Posterior vena cava (tissue), 2 donors: ENCODE data around the gene FOXN3. TPM values are rescaled to one million over a fixed set of nuclear protein-coding genes. Genes with fewer than 3 reads are reported as not detected.

Experiments
- DNase-seq: peaks from one replicate; pipeline ENCODE4 v3.0.0-alpha.2; 2020; ENCODE audit warnings: low spot score
- intact Hi-C, 2 donors: fragments of 100-400 bp; cut with DNase I; formaldehyde crosslinking; loops; one replicate each; pipeline versions ENCODE4 v1.14.1 to v1.14.2; 2022 to 2023
- long read RNA-seq, 2 donors: library from polyadenylated mRNA; unstranded; transcript quantifications; one replicate each; pipeline ENCODE4 v2.0.0, GENCODE V29; 2020 to 2021
- total RNA-seq, 2 donors: library from RNA; stranded (reverse); fragmentation: NEBNext Ultra II Directional; extraction: Animal tissue kit (Norgen Biotek cat#: 25700); gene quantifications; one replicate each; pipeline ENCODE4 v1.2.1, GENCODE V29; 2021
- donor health status: DM: yes; HTN: yes; CAD: no.
- donor health status: DM: yes; HTN: yes; CAD: no.

The FOXN3 gene
- total RNA-seq = 100 to 1,000 TPM; 138 to 142 TPM
- long read RNA-seq, donor 1, transcript FOXN3-214 (6 exons, 2,692 nt) = major isoform, 12 of 56 reads
- long read RNA-seq, donor 1, partial matches to known transcripts = 4 of 56 reads
- long read RNA-seq, donor 1, other reads (novel, unspliced or antisense) = 34 of 56 reads
- long read RNA-seq, donor 2, transcript FOXN3-219 (5 exons, 2,421 nt) = major isoform, 24 of 101 reads
- long read RNA-seq, donor 2, transcript FOXN3-201 (6 exons, 2,542 nt) = minor isoform, 8 of 101 reads
- long read RNA-seq, donor 2, partial matches to known transcripts = 15 of 101 reads
- long read RNA-seq, donor 2, other reads (novel, unspliced or antisense) = 49 of 101 reads

- DNase-seq = peak; percentile 98
- intact Hi-C loops = loop anchor here in 1 of 2 donors (5.0 to 10.0 kb wide), 2 partner anchors 112 to 495 kb away; no protein-coding TSS in a partner anchor
Measured at GRCh38 chr14:89417091-89417464, at the start of gene FOXN3. Gene FOXN3, minus strand, starts transcription at chr14:89417233. Its CDS starts 4,757 bp downstream, at chr14:89412476.

DNA sequence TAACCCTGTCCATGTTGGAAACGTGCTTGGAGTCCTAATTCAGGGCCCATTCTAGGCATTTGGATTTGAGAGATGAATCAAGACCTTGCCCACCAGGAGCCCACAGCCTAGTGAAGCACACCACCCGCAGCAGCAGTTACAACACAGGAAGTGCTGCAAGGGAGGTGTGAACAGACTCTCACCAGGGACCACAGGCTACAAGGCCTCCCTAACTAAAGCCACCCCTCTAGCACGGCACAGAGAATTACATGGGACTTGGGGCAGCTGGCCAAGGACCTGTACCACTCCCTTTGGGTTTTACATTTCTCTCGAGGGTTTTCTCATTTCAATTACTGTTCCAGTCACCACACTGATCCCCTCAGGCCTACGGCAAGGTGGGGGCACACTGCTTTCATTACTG, 49.5 kb upstream of the FOXN3 start:
- intact Hi-C loops = no loop called here
- DNase-seq = no peak

GRCh38 chr14:89465876-89466275, 48.8 kb upstream of the FOXN3 start:
- intact Hi-C loops = no loop called here
- DNase-seq = no peak

- intact Hi-C loops = no loop called here
- no peak for DNase-seq
Measured at GRCh38 chr14:89461256-89461655, 44.2 kb upstream of the FOXN3 start.

DNA sequence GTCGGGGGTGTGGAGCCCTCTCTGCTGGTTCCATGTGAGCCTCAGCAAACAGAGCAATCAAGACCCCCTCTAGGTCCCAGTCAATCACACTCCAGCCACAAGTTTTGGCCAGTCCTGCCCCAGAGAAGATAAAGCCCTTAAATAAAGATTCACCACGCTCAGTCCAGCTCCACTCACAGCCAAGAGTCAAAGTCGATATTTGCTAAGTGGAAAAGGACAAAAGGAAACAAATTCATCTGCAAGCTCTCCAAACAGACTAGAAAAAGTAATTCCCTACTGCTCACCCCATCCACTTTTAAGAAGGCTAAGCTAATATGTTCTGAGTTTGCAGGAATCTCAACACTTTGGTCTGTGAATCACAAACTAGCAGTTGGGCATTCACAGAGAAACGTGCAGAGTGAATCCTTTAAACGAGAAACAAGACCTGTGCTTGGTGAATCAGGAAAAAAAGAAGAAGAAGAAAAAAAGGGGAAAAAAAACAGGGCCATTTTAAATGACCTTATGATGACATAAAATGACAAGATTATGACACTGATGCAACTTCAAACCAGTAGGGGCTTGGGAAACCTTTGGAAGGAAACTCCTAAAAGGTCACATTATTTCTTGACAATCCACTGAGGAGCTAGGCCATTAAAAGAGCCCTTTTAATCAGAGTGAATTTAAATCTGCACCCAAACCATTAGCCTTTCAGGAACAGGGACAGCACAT, 41.8 kb upstream of the FOXN3 start:
- intact Hi-C loops = no loop called here
- no peak for DNase-seq

GRCh38 chr14:89457007-89457406, 40.0 kb upstream of the FOXN3 start:
- intact Hi-C loops = no loop called here
- DNase-seq = no peak

DNA sequence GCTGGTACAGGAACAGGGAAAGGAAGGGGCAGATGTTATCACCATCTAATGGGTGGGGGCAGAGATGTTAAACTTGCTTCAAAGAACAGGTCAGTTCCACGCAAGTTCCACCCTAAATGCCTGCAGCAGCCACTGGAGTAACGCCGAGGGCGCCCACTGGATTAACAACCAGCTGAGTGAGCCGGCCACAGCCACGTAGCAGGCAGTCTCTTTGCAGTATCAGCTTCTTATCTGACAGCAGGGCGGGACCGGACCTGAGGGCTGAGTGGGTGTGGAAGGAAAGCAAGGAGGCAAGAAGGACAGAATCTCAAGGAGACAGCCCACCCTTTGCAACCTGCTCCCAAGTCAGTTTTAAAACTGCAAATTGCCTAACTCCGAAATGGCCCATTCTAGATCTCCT, 38.4 kb upstream of the FOXN3 start:
- intact Hi-C loops = no loop called here
- no peak for DNase-seq

DNA sequence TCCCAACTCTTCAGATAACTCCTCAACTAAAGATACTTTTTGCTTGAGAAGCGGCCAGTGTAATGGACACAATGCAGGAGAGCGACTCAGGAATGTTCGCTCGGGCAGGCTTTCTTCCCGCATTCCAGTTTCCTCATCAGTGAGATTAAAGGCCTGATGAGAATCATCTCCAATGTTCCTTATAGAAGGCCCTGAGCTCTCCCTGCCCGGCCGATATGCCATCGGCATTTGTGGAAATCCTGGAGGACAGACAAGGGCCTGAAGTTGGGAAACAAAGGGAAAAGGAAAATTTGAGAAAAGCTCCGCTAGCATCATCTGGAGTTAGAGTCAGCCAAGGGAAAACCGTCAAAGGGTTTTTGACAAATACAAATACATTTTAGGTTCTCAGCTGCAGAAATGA, 38.0 kb upstream of the FOXN3 start:
- intact Hi-C loops = no loop called here
- no peak for DNase-seq

DNA sequence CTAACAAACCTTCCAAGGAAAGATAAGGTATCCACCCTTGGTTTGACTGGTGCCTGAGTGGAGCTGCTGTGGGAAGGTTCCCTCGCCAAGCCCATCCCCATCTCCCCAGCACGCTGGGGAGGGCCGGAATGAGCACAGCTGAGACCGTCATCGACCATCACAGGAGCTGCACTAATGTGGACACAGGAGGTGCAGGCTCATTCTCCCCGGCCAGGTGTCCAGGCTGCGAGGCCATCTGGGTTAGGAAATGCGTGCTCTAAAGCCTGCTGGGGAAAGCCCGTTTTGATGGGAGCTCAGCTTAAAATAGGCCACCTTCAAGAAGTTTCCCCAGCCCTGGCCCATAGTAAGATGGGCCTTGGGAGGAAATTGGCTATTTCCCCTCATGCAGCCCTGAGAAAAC, 35.2 kb upstream of the FOXN3 start:
- intact Hi-C loops = no loop called here
- no peak for DNase-seq

- no peak for DNase-seq
- intact Hi-C loops = no loop called here
Measured at GRCh38 chr14:89451229-89451628, 34.2 kb upstream of the FOXN3 start.

GRCh38 chr14:89447182-89447944, 30.3 kb upstream of the FOXN3 start:
- DNase-seq = no peak
- intact Hi-C loops = no loop called here

GRCh38 chr14:89445273-89445973, 28.4 kb upstream of the FOXN3 start:
- intact Hi-C loops = no loop called here
- no peak for DNase-seq

DNA sequence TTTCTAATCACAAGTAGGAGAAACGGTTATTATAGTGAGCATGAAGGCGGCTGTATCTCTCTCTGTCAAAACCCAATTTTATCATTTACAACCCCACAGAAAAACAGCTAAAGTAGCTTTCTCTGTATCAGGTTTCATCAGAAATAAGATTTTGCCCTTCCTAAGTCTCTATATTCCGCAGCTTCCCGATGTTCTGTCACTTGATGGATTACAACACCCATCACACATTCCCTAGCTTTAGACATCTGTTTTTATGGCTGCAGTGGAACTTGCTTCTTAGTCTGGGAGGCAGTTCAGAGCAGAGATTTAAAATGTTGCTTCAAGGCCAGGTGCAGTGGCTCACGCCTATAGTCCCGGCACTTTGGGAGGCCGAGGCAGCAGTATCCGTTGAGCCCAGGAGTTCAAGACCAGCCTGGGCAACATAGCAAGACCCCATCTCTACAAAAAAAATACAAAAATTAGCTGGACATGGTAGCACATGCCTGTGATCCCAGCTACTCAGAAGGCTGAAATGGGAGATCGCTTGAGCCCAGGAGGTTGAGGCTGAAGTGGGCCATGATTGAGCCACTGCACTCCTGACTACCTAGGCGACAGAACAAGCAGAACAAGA, 27.6 kb upstream of the FOXN3 start:
- DNase-seq = no peak
- intact Hi-C loops = no loop called here

DNA sequence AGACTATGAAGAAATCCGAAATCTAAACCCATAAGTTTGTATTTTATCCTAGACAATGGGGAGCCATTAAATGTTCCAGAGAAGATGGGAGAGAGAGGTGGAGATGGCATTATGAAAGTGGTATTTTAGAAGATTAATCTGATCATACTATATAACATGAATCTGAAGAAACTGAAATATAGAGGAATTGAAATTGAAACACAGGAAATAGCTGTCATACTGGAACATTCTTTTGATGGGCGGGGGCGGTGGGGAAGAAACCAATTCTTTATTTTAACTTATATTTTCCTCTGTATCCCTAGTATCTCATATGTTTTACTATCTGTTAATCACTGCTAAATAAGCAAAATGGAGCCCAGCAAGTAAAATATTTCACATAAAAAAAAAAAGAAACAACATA, 27.0 kb upstream of the FOXN3 start:
- intact Hi-C loops = no loop called here
- no peak for DNase-seq

GRCh38 chr14:89443042-89443629, 26.1 kb upstream of the FOXN3 start:
- intact Hi-C loops = no loop called here
- no peak for DNase-seq

GRCh38 chr14:89442280-89442679, 25.2 kb upstream of the FOXN3 start:
- no peak for DNase-seq
- intact Hi-C loops = no loop called here

GRCh38 chr14:89440986-89441909, 24.2 kb upstream of the FOXN3 start:
- intact Hi-C loops = no loop called here
- no peak for DNase-seq
